NB4 (cell line): ENCODE results near the gene NEK1.

Experiments used
- CTCF ChIP-seq: IDR thresholded peaks from one replicate; pipeline ENCODE4 v1.5.1; 2012; ENCODE audit warnings: low read depth, low read length
- POLR2A ChIP-seq: IDR thresholded peaks from 2 replicates; pipeline ENCODE4 v1.6.1; 2011; ENCODE audit warnings: mild to moderate bottlenecking; ENCODE audit not compliant: insufficient read length; ENCODE audit errors: extremely low read depth

- TF ChIP-seq POLR2A, result no peak
- no peak for TF ChIP-seq CTCF
Observed at GRCh38 chr4:169361756-169362155, 250.6 kb downstream of the NEK1 start.
